Adrenal gland (tissue), 5 donors: ENCODE results near the gene C16orf89.

ENCODE experiments used
- POLR2A ChIP-seq, 2 donors: fragments of 450-650 bp; IDR thresholded peaks; one replicate each; pipeline ENCODE4 v1.6.1; 2017; ENCODE audit warnings: antibody characterized with exemption in 2 of 2, mild to moderate bottlenecking in 2 of 2, moderate library complexity in 1 of 2
- TF ChIP-seq, protein P1 (sequence below), 6 experiments: fragments of 450-650 bp in 4 of 6; fragments of 200-600 bp in 2 of 6; sonication (generic) in 1 of 6; IDR thresholded peaks; 1 replicate in 5 of 6; 2 replicates in 1 of 6; pipeline versions ENCODE4 v1.5.1 to v1.8.0; 2016 to 2021; ENCODE audit warnings: antibody characterized with exemption in 6 of 6, mild to moderate bottlenecking in 2 of 6, moderate library complexity in 1 of 6
- donor health status: DM: no; HTN: no; CAD: no.

GRCh38 chr16:5046914-5047313 lies 18.8 kb downstream of the C16orf89 start:
- TF ChIP-seq, protein P1, sequence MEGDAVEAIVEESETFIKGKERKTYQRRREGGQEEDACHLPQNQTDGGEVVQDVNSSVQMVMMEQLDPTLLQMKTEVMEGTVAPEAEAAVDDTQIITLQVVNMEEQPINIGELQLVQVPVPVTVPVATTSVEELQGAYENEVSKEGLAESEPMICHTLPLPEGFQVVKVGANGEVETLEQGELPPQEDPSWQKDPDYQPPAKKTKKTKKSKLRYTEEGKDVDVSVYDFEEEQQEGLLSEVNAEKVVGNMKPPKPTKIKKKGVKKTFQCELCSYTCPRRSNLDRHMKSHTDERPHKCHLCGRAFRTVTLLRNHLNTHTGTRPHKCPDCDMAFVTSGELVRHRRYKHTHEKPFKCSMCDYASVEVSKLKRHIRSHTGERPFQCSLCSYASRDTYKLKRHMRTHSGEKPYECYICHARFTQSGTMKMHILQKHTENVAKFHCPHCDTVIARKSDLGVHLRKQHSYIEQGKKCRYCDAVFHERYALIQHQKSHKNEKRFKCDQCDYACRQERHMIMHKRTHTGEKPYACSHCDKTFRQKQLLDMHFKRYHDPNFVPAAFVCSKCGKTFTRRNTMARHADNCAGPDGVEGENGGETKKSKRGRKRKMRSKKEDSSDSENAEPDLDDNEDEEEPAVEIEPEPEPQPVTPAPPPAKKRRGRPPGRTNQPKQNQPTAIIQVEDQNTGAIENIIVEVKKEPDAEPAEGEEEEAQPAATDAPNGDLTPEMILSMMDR (IDR thresholded peaks at IDR 0.05), result no peak
- no peak for TF ChIP-seq POLR2A (IDR thresholded peaks at IDR 0.05)
